ENCODE results near the gene SGMS1.
"Not testable (repeated sequence)": the region's sequence is repeated elsewhere in the genome, so short reads cannot be mapped to it uniquely, and the experiment has no call there.

SGMS1 gene

DNA sequence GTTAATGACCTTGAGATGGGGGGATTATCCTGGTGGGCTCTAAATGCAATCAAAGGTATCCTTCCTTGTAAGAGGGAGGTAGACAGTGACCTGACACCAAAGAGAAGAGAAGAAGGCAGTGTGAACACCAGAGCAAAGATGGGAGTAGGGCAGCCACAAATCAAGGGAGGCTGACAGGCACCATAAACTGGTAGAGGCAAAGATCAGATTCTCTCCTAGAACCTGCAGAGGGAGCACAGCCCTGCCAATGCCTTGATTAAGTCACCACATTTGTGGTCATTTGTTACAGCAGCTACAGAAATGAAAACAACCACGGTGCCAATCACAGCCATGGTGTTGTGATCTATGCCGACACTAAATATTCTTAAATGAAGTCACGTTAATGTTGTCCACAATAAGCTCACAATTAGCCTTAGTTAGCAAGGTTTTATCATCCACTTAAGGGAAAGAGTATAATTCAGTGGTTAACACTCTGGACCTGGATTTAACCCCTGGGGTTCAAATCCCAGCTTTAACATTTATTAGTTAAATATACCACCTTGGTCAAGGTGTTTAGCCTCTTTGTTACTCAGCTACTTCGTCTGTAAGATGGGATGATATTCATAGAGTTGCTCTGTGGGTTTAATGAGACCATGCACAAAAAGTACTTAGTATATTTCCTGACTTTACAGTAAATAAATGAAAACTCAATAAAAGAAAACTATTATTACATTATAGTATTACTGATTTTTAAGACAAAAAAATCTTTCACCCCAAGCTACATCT lies 70.8 kb downstream of the SGMS1 start:
- DNase-seq = no peak

DNA sequence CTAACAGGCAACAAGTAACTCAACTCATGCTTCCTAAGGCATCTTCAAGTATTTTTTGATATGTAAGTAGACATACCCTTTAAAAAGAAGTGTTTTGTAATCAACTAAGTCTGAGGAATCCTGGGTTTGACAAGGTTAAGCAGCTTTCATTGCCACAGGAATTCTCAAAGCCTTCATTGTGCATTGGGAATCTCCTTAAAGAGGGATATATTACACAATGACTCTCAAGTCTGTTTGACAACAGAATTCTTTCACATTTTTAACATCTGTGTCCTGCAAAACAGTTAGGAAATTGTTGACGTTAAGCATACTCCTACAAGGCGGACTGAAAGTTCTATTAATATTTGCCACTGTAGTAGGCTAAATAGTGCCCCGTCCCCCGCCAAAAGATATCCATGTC lies 71.4 kb downstream of the SGMS1 start:
- DNase-seq = no peak

DNA sequence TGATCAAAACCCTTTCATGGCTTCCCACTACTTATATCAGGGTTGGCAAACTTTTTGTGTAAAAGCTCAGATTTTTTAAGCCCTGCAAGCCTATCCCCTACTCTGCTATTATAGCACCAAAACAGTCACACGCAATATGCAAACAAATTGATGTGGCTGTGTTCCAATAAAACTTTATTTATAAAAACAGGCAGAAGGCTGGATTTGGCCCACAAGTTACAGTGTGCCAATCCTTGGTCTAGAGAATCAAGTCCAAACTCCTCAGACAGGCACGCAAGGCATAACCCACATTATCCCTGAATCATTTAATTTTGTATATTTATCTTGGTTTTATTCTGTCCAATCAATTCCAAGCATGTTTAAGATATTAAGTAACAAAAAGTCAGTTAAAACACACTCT lies 71.9 kb downstream of the SGMS1 start:
- no peak for DNase-seq

DNA sequence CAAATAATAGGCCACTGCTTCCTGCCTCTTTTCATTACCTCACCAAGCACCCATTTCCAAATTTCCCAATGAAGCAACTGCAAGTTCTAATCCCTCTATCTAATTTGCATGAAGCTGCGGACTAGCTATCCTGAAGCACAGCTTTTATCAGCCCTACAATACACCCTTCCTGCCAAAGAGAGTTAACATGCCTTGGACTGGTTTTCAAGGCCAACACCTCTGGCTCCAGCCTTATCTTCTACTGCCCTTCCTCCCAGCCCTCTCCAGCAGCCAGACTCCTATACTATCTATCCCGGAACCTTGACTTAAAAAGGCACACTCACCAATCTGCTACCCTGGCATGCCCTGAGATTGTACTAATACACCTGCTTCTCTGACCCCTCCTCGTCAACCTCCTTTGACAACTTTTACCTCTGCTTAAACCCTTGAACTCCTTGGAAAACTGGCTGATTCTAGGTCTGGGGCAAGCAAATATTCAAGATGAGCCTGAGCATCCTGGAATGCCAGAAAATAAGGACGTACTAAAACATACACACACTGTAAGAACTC lies 73.4 kb downstream of the SGMS1 start:
- no peak for DNase-seq

DNA sequence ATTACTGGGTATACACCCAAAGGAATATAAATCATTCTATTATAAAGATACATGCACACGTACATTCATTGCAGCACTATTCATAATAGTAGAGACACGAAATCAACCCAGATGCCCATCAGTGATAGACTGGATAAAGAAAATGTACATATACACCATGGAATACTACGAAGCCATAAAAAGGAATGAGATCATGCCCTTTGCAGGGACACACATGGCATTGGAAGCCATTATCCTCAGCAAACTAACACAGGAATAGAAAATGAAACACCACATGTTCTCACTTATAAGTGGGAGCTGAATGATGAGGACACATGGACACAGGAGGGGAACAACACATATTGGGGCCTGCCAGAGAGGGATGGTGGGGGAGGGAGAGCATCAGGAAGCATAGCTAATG lies 74.6 kb downstream of the SGMS1 start:
- DNase-seq = not testable (repeated sequence)

DNA sequence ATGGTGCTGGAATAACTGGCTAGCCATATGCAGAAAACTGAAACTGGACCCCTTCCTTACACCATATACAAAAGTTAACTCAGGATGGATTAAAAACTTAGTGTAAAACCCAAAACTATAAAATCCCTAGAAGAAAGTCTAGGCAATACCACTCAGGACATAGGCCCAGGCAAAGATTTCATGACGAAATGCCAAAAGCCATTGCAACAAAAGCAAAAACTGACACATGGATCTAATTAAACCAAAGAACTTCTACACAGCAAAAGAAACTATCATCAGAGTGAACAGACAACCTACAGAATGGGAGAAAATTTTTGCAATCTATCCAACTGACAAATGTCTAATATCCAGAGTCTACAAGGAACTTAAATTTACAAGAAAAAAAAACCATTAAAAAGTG lies 75.3 kb downstream of the SGMS1 start:
- not testable (repeated sequence) for DNase-seq

DNA sequence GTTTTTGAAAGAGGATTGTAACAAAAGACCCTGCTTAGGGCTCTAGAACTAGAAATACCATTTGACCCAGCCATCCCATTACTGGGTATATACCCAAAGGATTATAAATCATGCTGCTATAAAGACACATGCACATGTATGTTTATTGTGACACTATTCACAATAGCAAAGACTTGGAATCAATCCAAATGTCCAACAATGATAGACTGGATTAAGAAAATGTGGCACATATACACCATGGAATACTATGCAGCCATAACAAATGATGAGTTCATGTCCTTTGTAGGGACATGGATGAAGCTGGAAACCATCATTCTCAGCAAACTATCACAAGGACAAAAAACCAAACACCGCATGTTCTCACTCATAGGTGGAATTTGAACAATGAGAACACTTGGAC lies 77.5 kb downstream of the SGMS1 start:
- not testable (repeated sequence) for DNase-seq

DNA sequence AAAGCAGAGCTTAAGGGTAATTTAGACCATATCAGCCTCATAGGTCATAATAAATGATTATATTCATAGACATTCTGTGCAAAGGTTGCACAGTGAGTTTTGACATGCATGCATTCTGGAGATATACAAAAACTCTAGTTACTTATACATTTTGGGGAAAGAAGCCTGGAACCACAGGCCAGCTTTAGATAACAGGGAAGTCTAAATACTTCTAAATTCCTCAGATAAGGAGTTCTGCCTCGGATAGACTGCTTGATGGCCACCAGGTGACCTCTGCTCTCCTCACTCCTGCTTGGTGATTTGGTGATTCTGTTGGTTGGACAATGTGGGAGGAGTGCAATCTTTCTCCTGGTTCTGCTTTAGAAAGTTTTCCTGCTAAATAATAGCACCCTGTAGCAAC lies 77.9 kb downstream of the SGMS1 start:
- DNase-seq = no peak

DNA sequence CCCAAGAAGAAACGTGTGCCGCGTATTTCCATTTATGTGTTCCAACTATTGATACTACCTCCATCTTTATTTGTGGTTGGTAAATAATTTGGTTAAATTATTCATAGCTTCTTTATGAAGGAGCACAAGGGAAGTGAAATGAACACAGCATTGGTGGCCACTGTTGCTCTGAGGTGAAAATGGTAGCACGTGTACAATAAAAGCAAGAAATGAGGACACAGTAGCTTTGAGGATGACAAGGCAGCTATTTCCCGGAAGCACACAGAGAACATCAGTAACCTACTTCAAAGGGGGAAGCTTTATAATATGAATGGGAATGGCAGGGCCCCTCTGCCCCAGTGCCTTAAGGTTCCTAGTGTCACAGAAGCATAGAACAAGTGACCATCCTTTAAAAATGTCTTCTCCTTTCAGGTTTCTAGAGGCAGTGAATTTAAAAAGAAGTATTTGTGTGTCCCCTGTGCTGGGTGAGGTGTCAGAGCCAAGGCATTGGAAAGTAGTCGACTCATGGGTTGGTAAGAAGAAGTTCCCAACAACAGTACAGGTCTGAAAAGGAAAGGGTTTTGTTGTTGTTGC lies 78.8 kb downstream of the SGMS1 start:
- DNase-seq = no peak

DNA sequence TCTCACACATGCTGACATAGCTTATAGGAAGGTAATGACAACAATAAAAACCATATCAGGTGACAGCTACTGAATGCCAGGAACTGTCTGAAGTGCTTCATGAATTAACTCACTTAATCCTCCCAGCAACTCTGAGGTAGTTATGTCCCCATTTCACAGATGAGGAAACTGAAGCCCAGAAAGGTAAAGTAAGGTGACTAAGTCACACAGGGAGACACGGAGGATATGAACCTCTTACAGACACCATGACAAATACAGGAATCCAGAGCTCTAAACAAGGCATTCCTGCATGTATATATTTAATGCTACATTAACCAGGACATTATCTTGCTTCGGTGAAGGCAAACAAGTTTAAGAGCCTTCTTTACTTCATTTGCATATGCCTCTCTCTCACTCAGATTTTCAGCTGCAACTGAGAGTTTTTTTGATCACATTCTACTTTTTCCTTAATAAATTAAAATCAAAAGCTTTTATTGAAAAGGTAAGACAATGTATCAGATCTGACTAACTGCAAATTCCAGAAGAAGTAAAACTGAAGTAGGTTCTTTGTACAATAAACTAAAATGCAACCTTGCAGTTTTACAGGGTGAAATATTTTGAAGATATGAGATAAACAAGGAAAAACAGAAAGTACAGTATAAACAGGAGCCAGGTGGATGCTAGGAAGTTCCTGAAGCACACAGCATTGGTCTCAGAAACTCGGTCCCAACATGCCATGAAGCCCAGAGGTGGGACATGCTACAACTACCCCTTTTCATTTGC lies 79.5 kb downstream of the SGMS1 start:
- no peak for DNase-seq

DNA sequence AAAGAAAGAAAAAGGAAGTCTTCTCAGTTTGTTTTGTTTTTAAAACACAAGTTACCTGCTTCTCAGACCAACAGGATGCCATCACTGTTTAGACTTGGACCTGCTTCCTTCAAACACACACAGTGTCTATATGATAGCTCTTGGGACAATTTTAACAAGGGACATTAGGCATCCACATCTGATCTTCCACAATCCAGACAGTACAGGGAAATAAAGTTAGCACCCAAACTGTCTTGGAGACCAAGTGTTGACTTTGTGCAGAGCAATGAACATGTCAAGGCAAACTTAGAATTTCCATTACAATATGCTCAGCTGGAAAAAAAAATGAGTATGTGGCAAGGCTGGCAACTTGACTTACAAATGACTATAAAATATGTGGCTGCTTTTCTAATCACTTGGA lies 80.9 kb downstream of the SGMS1 start:
- DNase-seq = no peak

DNA sequence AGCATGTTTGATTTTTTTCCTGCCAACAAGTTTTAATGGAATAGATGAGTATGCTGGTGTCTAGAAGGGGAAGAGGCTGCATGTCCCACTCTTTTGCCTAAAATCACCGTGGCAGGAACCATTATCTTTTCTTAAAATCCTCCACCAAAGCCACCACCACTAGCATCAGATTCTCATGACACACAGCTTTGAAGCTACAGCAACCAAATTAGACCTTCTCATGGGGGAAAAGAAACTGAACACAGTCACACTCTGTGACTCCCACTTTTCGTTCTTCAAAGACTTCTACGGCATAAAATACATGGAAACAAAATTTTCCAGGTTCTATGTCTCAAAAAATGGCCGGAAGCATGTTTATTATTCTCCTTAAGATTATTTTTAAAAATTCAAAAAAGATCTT lies 81.8 kb downstream of the SGMS1 start:
- DNase-seq = no peak

DNA sequence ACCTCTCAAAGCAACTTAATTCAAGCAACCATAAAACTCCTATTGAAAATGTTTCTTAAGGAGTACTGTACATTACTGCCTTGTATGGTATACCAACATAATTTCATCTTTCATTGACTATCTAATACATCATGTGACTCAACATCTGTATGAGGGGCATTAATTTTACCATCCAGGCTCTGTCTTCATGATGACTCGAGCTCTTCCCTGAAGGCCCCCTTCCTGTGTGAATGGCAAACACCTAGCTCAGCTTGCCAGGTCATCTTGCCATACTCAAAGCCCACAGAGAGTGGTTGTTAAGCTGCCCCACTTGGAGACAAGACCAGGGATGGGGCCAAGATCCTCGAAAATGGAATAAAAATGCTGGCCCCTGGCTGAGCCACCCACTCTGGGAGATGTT lies 82.4 kb downstream of the SGMS1 start:
- no peak for DNase-seq

DNA sequence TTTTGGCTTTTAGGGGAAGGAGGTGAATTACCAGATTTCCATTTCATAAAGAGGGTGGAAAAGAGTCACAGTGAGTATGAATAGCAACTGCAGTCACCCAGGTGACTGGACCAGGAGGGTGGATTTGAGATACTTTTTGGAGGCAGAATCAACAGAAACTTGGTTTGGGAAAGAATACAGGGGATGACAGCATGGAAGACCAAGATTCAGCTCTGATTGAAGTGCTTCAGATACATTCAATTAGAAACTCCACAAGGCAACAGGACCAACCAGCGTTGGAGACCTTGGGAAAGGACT lies 83.0 kb downstream of the SGMS1 start:
- no peak for DNase-seq

DNA sequence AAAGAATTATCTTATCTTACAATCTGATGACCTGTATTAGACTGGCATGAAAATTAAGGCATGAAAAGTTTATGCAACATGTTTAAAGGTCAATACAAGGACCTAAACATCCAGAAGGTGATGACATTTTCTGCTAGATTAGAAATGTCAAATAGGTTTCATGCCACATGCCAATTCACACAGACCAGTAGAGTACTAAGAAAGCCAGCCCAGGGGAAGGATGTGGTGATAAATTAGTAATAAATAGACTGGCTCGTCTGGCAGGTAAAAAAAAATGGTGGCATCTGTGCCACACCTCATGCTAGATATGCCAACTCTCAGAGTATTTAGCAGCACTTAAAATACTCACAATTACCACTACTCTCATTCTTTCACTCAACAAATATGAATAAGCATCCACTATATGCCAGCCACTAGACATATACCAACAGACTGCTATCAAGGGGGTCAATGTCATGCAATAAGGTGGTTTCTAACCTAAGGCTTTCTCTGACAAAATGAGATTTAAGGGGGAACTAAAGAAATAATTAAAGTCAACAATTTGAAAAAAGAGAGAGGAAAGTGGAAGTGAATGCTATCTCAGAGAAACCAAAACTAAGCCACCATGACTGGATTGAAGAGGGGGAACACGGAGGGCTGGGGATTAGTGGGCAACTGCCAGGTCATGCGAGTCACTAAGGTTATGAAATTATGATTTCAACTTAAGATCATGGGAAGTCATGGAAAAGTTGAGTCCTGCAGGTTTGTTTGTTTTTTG lies 83.5 kb downstream of the SGMS1 start:
- peak; percentile 41 to 51 for DNase-seq

DNA sequence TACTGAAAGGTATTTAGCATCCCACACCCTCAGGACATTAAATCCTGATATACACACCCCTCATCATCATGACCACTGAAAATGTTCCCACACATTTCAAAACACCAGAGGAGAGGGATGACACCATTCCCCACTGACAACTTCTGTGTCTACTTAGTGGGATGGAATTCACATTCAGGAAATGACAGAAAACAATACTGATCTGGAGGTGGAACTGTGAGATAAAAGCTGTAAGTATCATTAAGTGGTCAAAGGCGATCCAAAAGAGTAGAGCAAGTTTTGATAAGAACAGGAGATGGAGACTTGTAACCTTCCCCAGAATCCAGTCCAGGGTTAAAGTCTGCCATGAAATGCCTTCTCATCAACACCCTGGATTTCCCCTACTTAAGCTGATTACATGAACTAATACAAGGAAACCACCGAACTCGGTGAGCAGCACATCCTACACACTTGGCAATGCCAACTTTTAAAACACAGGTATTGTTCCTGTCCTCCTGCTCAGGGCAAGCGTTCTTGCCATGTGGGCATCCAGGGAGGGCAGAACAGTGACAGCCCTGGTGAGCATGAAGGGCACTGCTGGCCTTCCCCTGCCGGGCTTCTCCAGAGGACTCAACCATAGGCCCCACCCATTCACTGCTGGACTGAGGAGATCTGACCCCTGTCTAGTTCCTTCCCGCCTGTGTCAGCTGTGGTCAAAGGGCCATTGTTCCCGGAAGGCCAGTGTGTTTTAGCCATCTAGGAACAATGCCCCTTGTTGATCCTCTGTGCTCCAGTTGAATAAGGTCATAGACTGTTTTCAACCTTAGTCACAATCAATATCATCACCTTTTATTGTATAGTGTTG lies 85.0 kb downstream of the SGMS1 start:
- DNase-seq = peak in 1 of 2 experiments; percentile 42

DNA sequence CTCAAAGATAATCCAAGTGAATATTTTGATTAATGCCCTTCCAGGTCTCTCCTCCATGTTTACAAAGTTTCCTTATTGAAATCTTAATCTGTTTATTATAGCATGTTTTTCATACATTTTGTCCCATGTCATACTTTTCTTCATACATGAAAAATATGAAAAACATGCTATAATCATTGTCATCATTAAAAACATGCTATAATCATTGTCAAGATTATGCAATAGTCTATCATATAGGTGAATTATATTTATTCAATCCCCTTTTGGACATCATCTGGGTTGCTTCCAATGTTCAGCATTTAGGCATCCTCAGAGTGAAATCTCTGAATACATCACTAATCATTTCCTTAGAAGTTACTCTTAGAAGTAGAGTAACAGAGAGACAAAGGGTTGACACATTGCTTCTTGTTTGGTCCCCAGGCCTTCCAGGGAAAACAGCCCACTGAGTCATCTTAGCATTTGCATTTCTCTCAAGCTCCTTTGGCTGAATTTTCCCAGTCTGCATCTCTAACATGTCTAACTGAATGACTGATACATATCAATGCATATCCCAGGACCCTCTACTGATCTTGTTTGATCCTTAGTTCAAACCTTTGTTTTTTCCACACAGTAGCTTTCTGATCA lies 87.0 kb downstream of the SGMS1 start:
- no peak for DNase-seq

DNA sequence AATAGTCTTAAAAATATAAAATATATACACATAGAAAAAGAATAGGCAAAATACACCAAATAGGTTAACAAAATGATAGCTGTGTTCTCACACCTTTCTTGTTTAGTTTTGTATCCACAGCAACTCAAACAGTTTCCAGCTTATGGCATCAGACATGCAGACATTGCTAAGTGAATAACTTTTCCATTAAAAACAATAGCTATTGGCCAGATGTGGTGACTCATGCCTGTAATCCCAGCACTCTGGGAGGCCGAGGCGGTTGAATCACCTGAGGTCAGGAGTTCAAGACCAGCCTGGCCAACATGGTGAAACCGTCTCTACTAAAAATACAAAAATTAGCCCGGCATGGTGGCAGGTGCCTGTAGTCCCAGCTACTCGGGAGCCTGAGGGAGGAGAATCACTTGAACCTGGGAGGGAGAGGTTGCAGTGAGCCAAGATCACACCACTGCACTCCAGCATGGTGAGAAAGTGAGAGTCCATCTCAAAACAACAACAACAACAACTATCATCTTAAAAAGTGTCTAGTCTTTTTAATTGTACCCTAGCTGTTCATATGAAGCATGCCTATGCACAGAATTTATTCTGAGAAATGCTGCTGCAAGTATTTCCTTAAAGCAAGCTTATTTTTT lies 88.9 kb downstream of the SGMS1 start:
- DNase-seq = not testable (repeated sequence)

DNA sequence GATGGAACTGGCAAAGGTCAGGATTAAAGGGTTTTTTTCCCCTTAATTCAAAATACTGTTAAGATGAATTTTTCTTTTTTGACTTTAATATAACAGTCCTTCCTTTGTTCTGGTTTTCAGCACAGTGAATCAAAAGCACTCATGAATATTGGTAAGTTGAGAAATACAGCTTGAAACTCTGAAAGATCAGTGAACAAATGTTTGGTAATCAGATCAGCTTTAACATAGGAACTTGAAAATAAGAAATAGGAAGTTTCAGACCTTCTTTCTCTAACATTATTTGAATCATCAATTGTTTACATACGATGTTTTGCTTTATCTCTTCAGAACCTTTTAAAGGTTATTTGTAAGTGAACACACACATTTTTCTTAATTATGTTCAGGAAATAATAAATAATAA lies 90.5 kb downstream of the SGMS1 start:
- DNase-seq = no peak

DNA sequence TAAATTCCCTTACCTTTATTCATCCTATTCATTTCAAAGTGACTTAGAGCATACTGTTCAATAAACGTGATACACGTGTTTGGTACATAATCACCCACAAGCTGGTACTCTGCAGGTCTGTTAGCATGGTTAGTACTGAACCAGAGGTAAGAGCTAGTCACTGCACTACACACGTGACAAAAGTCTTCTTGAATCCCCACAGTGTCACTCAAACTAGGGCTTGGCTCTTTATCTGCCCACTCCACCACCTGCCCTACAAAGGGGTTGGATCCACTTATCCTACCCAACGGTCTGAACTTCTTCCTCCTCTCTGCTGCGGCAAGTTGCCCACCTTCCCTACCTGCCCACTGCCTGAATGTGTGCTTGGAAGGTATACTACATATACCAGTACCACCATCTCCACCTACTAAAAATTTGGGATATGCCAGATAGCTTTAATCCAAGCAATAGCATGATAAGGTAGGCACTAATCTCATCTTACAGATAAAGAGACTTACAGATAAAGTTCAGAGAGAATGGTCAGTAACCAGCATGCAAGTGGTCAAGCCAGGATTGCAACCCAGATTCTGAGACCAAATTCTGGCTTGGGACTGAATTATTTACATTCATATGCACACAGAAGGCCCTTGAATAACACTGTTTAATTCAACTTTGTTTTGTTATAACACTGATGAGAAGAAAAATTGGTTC lies 92.2 kb downstream of the SGMS1 start:
- no peak for DNase-seq

DNA sequence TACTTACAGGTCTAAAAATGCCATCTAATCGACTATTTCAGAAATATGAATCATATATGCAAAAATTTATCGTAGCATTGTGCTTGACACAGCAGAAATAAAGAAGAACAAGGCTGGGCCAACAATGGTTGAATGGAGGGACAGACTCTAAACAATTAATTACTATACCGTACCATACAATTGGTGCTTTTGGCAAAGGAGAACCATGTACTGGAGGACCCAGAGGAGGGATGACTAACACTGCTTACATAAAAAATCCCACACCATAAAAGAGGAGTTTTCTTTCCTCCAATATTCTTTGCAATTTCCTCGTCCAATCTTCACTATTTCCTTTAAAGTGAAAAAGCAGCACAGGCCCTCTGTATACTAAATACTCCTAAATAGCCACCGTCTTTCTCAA lies 94.1 kb downstream of the SGMS1 start:
- no peak for DNase-seq
